Nephron (organoid): ENCODE data around the gene DST.
A peak's percentile ranks its signal among the peaks of the same experiment; 100 is the strongest.

Source experiments
- H3K27ac Mint-ChIP-seq, 3 experiments: 2 replicates each; pipeline ENCODE4 v1.8.0; 2020; ENCODE audit warnings: mixed read lengths in 3 of 3, mild to moderate bottlenecking in 2 of 3, moderate library complexity in 1 of 3
- H3K27me3 Mint-ChIP-seq: 2 replicates; pipeline ENCODE4 v1.8.0; 2021; ENCODE audit warnings: low read depth, mild to moderate bottlenecking, moderate library complexity, mixed read lengths
- H3K36me3 Mint-ChIP-seq: 2 replicates; pipeline ENCODE4 v1.8.0; 2020; ENCODE audit warnings: low read depth, mixed read lengths
- H3K4me1 Mint-ChIP-seq: 2 replicates; pipeline ENCODE4 v1.8.0; 2020; ENCODE audit warnings: mixed read lengths
- H3K4me3 Mint-ChIP-seq, 3 experiments: 2 replicates each; pipeline ENCODE4 v1.8.0; 2020; ENCODE audit warnings: mild to moderate bottlenecking in 3 of 3, mixed read lengths in 3 of 3, moderate library complexity in 2 of 3
- H3K9me3 Mint-ChIP-seq: 2 replicates; pipeline ENCODE4 v1.8.0; 2020; ENCODE audit warnings: mixed read lengths
- CTCF ChIP-seq, 3 experiments: fragments of 200-600 bp; sonication (generic); IDR thresholded peaks; one replicate each; pipeline ENCODE4 v1.5.0; 2021; ENCODE audit warnings: antibody characterized with exemption in 3 of 3; ENCODE audit not compliant: unreplicated experiment in 3 of 3

The DST gene

GRCh38 chr6:56684342-56685101 lies 41.8 kb upstream of the DST start:
- Mint-ChIP-seq H3K36me3 (no peaks in the 10 kb centered on the region), H3K4me3 (no peak overlapping the region), H3K9me3 (no peaks in the 10 kb centered on the region), H3K27ac (no peak overlapping the region), H3K4me1 (peaks cover 13% of the 10 kb centered on the region), H3K27me3 (no peaks in the 10 kb centered on the region)
- no peak for TF ChIP-seq CTCF (IDR thresholded peaks at IDR 0.05; ENCODE audit: unreplicated experiment in 3 of 3)

GRCh38 chr6:56683882-56684281 lies 41.2 kb upstream of the DST start:
- TF ChIP-seq CTCF (IDR thresholded peaks at IDR 0.05; ENCODE audit: unreplicated experiment in 3 of 3), result no peak
- H3K27me3 Mint-ChIP-seq, result no peaks in the 10 kb centered on the region
- H3K27ac Mint-ChIP-seq, result no peak overlapping the region
- no peak overlapping the region for H3K4me3 Mint-ChIP-seq
- H3K4me1 Mint-ChIP-seq, result peaks cover 13% of the 10 kb centered on the region
- no peaks in the 10 kb centered on the region for H3K9me3 Mint-ChIP-seq
- no peaks in the 10 kb centered on the region for H3K36me3 Mint-ChIP-seq

GRCh38 chr6:56682635-56683034 lies 39.9 kb upstream of the DST start:
- H3K27ac Mint-ChIP-seq, result no peak overlapping the region
- TF ChIP-seq CTCF (IDR thresholded peaks at IDR 0.05; ENCODE audit: unreplicated experiment in 3 of 3), result no peak

GRCh38 chr6:56677559-56677958 lies 34.9 kb upstream of the DST start:
- H3K27me3 Mint-ChIP-seq, result peaks cover 3% of the 10 kb centered on the region
- H3K4me3 Mint-ChIP-seq, result no peak overlapping the region
- TF ChIP-seq CTCF (IDR thresholded peaks at IDR 0.05; ENCODE audit: unreplicated experiment in 3 of 3), result no peak
- peaks cover 8% of the 10 kb centered on the region for H3K36me3 Mint-ChIP-seq
- peaks cover 3% of the 10 kb centered on the region for H3K9me3 Mint-ChIP-seq
- peaks cover under 1% of the 10 kb centered on the region for H3K4me1 Mint-ChIP-seq
- no peak overlapping the region for H3K27ac Mint-ChIP-seq

More at GRCh38 chr6:56682635-56683034, 39.9 kb upstream of the DST start:
- H3K36me3 Mint-ChIP-seq, result no peaks in the 10 kb centered on the region
- H3K27me3 Mint-ChIP-seq, result no peaks in the 10 kb centered on the region
- no peak overlapping the region for H3K4me3 Mint-ChIP-seq
- H3K9me3 Mint-ChIP-seq, result no peaks in the 10 kb centered on the region
- peaks cover 8% of the 10 kb centered on the region for H3K4me1 Mint-ChIP-seq

GRCh38 chr6:56671651-56672461 lies 29.2 kb upstream of the DST start:
- Mint-ChIP-seq H3K27me3 (peaks cover 3% of the 10 kb centered on the region), H3K4me3 (no peak overlapping the region), H3K9me3 (peaks cover 3% of the 10 kb centered on the region), H3K4me1 (peaks cover 23% of the 10 kb centered on the region), H3K27ac (peak overlapping the region; percentile 52 to 80 (median 76)), H3K36me3 (peaks cover 11% of the 10 kb centered on the region)
- TF ChIP-seq CTCF (IDR thresholded peaks at IDR 0.05; ENCODE audit: unreplicated experiment in 3 of 3), result no peak
